Measurements from ENCODE around the gene TMEM131L.
"Not testable (repeated sequence)": the region's sequence is repeated elsewhere in the genome, so short reads cannot be mapped to it uniquely, and the experiment has no call there.

The TMEM131L gene

GRCh38 chr4:153495480-153496193, 29.5 kb downstream of the TMEM131L start:
- Histone ChIP-seq H3K36me3 (ENCODE audit: insufficient read depth, low read length) (no peaks in the 10 kb centered on the region), H3K9me3 (replicated peaks; ENCODE audit: low read length) (no peaks in the 10 kb centered on the region), H3K4me1 (ENCODE audit: control insufficient read depth, insufficient read depth, low read length) (peaks cover 26% of the 10 kb centered on the region), H3K4me2 (ENCODE audit: low read length) (no peak overlapping the region), H3K4me3 (ENCODE audit: low read length) (no peak overlapping the region), H3K9ac (ENCODE audit: low read depth, low read length) (no peak overlapping the region), H3K27me3 (ENCODE audit: control insufficient read depth, insufficient read depth, low read length) (no peaks in the 10 kb centered on the region)

- Histone ChIP-seq H3K9ac (ENCODE audit: low read depth, low read length) (peak overlapping the region; percentile 70), H3K4me1 (ENCODE audit: control insufficient read depth, insufficient read depth, low read length) (peaks cover 28% of the 10 kb centered on the region), H3K9me3 (replicated peaks; ENCODE audit: low read length) (no peaks in the 10 kb centered on the region), H3K4me2 (ENCODE audit: low read length) (peak overlapping the region; percentile 47), H3K36me3 (ENCODE audit: insufficient read depth, low read length) (no peaks in the 10 kb centered on the region), H3K4me3 (ENCODE audit: low read length) (no peak overlapping the region), H3K27me3 (ENCODE audit: control insufficient read depth, insufficient read depth, low read length) (no peaks in the 10 kb centered on the region)
Observed at GRCh38 chr4:153497091-153497531, 31.0 kb downstream of the TMEM131L start.

- Histone ChIP-seq H3K4me3 (ENCODE audit: low read length) (peak overlapping the region; percentile 15), H3K36me3 (ENCODE audit: insufficient read depth, low read length) (no peaks in the 10 kb centered on the region), H3K27me3 (ENCODE audit: control insufficient read depth, insufficient read depth, low read length) (no peaks in the 10 kb centered on the region), H3K4me2 (ENCODE audit: low read length) (peak overlapping the region; percentile 47), H3K4me1 (ENCODE audit: control insufficient read depth, insufficient read depth, low read length) (peaks cover 39% of the 10 kb centered on the region), H3K9ac (ENCODE audit: low read depth, low read length) (peak overlapping the region; percentile 70), H3K9me3 (replicated peaks; ENCODE audit: low read length) (no peaks in the 10 kb centered on the region)
Observed at GRCh38 chr4:153497988-153498967, 32.1 kb downstream of the TMEM131L start.

GRCh38 chr4:153499005-153499404, 32.8 kb downstream of the TMEM131L start:
- Histone ChIP-seq H3K4me3 (ENCODE audit: low read length) (peak overlapping the region; percentile 4), H3K4me1 (ENCODE audit: control insufficient read depth, insufficient read depth, low read length) (peaks cover 39% of the 10 kb centered on the region)

GRCh38 chr4:153501578-153501977, 35.4 kb downstream of the TMEM131L start:
- no peaks in the 10 kb centered on the region for H3K27me3 ChIP-seq (ENCODE audit: control insufficient read depth, insufficient read depth, low read length)
- no peak overlapping the region for H3K9ac ChIP-seq (ENCODE audit: low read depth, low read length)
- no peak overlapping the region for H3K4me3 ChIP-seq (ENCODE audit: low read length)
- H3K36me3 ChIP-seq (ENCODE audit: insufficient read depth, low read length): no peaks in the 10 kb centered on the region
- no peak overlapping the region for H3K4me2 ChIP-seq (ENCODE audit: low read length)
- no peaks in the 10 kb centered on the region for H3K9me3 ChIP-seq (replicated peaks; ENCODE audit: low read length)
- peaks cover 44% of the 10 kb centered on the region for H3K4me1 ChIP-seq (ENCODE audit: control insufficient read depth, insufficient read depth, low read length)

More at GRCh38 chr4:153499005-153499404, 32.8 kb downstream of the TMEM131L start:
- Histone ChIP-seq H3K9me3 (replicated peaks; ENCODE audit: low read length) (no peaks in the 10 kb centered on the region), H3K9ac (ENCODE audit: low read depth, low read length) (peak overlapping the region; percentile 42), H3K36me3 (ENCODE audit: insufficient read depth, low read length) (no peaks in the 10 kb centered on the region), H3K4me2 (ENCODE audit: low read length) (peak overlapping the region; percentile 47), H3K27me3 (ENCODE audit: control insufficient read depth, insufficient read depth, low read length) (no peaks in the 10 kb centered on the region)

- no peak overlapping the region for H3K9ac ChIP-seq (ENCODE audit: low read depth, low read length)
- no peaks in the 10 kb centered on the region for H3K36me3 ChIP-seq (ENCODE audit: insufficient read depth, low read length)
- H3K4me1 ChIP-seq (ENCODE audit: control insufficient read depth, insufficient read depth, low read length): peaks cover 44% of the 10 kb centered on the region
- no peaks in the 10 kb centered on the region for H3K27me3 ChIP-seq (ENCODE audit: control insufficient read depth, insufficient read depth, low read length)
- H3K9me3 ChIP-seq (replicated peaks; ENCODE audit: low read length): no peaks in the 10 kb centered on the region
- no peak overlapping the region for H3K4me3 ChIP-seq (ENCODE audit: low read length)
- H3K4me2 ChIP-seq (ENCODE audit: low read length): no peak overlapping the region
Observed at GRCh38 chr4:153502584-153502983, 36.4 kb downstream of the TMEM131L start.

GRCh38 chr4:153506341-153507309, 40.5 kb downstream of the TMEM131L start:
- Histone ChIP-seq H3K4me1 (ENCODE audit: control insufficient read depth, insufficient read depth, low read length) (peaks cover 34% of the 10 kb centered on the region), H3K9ac (ENCODE audit: low read depth, low read length) (no peak overlapping the region), H3K27me3 (ENCODE audit: control insufficient read depth, insufficient read depth, low read length) (no peaks in the 10 kb centered on the region), H3K4me2 (ENCODE audit: low read length) (no peak overlapping the region), H3K9me3 (replicated peaks; ENCODE audit: low read length) (no peaks in the 10 kb centered on the region), H3K4me3 (ENCODE audit: low read length) (no peak overlapping the region), H3K36me3 (ENCODE audit: insufficient read depth, low read length) (no peaks in the 10 kb centered on the region)

GRCh38 chr4:153507310-153508073, 41.3 kb downstream of the TMEM131L start:
- peaks cover 34% of the 10 kb centered on the region for H3K4me1 ChIP-seq (ENCODE audit: control insufficient read depth, insufficient read depth, low read length)
- no peaks in the 10 kb centered on the region for H3K27me3 ChIP-seq (ENCODE audit: control insufficient read depth, insufficient read depth, low read length)
- no peaks in the 10 kb centered on the region for H3K9me3 ChIP-seq (replicated peaks; ENCODE audit: low read length)
- H3K36me3 ChIP-seq (ENCODE audit: insufficient read depth, low read length): no peaks in the 10 kb centered on the region
- no peak overlapping the region for H3K4me3 ChIP-seq (ENCODE audit: low read length)
- no peak overlapping the region for H3K4me2 ChIP-seq (ENCODE audit: low read length)
- no peak overlapping the region for H3K9ac ChIP-seq (ENCODE audit: low read depth, low read length)

GRCh38 chr4:153509212-153509611, 43.1 kb downstream of the TMEM131L start:
- H3K9ac ChIP-seq (ENCODE audit: low read depth, low read length); H3K9me3 ChIP-seq (replicated peaks; ENCODE audit: low read length); H3K27me3 ChIP-seq (ENCODE audit: control insufficient read depth, insufficient read depth, low read length); H3K4me2 ChIP-seq (ENCODE audit: low read length); H3K36me3 ChIP-seq (ENCODE audit: insufficient read depth, low read length); H3K4me3 ChIP-seq (ENCODE audit: low read length): not testable (repeated sequence)
- peaks cover 44% of the 10 kb centered on the region for H3K4me1 ChIP-seq (ENCODE audit: control insufficient read depth, insufficient read depth, low read length)

- no peaks in the 10 kb centered on the region for H3K9me3 ChIP-seq (replicated peaks; ENCODE audit: low read length)
- H3K9ac ChIP-seq (ENCODE audit: low read depth, low read length): no peak overlapping the region
- no peaks in the 10 kb centered on the region for H3K27me3 ChIP-seq (ENCODE audit: control insufficient read depth, insufficient read depth, low read length)
- no peaks in the 10 kb centered on the region for H3K36me3 ChIP-seq (ENCODE audit: insufficient read depth, low read length)
- H3K4me2 ChIP-seq (ENCODE audit: low read length): no peak overlapping the region
- H3K4me3 ChIP-seq (ENCODE audit: low read length): no peak overlapping the region
- peaks cover 49% of the 10 kb centered on the region for H3K4me1 ChIP-seq (ENCODE audit: control insufficient read depth, insufficient read depth, low read length)
Observed at GRCh38 chr4:153509724-153510123, 43.6 kb downstream of the TMEM131L start.

Measured in skeletal muscle satellite cell (primary cell).